ENCODE results near the gene HBG2. TPM values are rescaled to one million over a fixed set of nuclear protein-coding genes. Genes with fewer than 3 reads are reported as not detected.
"Not testable (repeated sequence)": the region's sequence is repeated elsewhere in the genome, so short reads cannot be mapped to it uniquely, and the experiment has no call there.

The HBG2 gene
- total and polyA plus RNA-seq, 4 donors, result 2,225 to 14,331 (median 7,413) TPM

- H3K27ac ChIP-seq (ENCODE audit: low read depth, low read length), result no peak overlapping the region
- H3K4me3 ChIP-seq (ENCODE audit: low read depth, low read length), result no peak overlapping the region
- no CpG with 5 or more reads among the region's 4 CpGs for WGBS (ENCODE audit: insufficient coverage)
- H3K9me3 ChIP-seq (ENCODE audit: control insufficient read depth, insufficient read depth, low read length), result no peaks in the 10 kb centered on the region
- DNase-seq (ENCODE audit: low read depth in 4 of 6, low spot score in 6 of 6), result no peak
- H3K4me1 ChIP-seq (ENCODE audit: control insufficient read depth, insufficient read depth, low read length), result no peaks in the 10 kb centered on the region
- no peaks in the 10 kb centered on the region for H3K27me3 ChIP-seq (ENCODE audit: control insufficient read depth, insufficient read depth, low read length)
- no peaks in the 10 kb centered on the region for H3K36me3 ChIP-seq (ENCODE audit: control insufficient read depth, insufficient read depth, low read length)
Measured at GRCh38 chr11:5272395-5273017, 17.9 kb upstream of the HBG2 start.

- Histone ChIP-seq H3K9me3 (ENCODE audit: control insufficient read depth, insufficient read depth, low read length) (no peaks in the 10 kb centered on the region), H3K27ac (ENCODE audit: low read depth, low read length) (no peak within 1 kb of the TSS), H3K4me3 (ENCODE audit: low read depth, low read length) (no peak within 1 kb of the TSS), H3K27me3 (ENCODE audit: control insufficient read depth, insufficient read depth, low read length) (no peaks in the 10 kb centered on the region), H3K4me1 (ENCODE audit: control insufficient read depth, insufficient read depth, low read length) (no peaks in the 10 kb centered on the region), H3K36me3 (ENCODE audit: control insufficient read depth, insufficient read depth, low read length) (no peaks in the 10 kb centered on the region)
- WGBS (ENCODE audit: insufficient coverage), result 47% methylated on average over 3 of the region's 4 CpGs
- DNase-seq (ENCODE audit: low read depth in 4 of 6, low spot score in 6 of 6), result no peak
Measured at GRCh38 chr11:5269715-5270147, 15.2 kb upstream of the HBG2 start, which contains the start of gene HBE1. HBE1 (minus strand) TSS chr11:5269945; CDS start chr11:5269890, 55 bp downstream.

GRCh38 chr11:5267033-5267563 lies 12.5 kb upstream of the HBG2 start:
- DNase-seq (ENCODE audit: low read depth in 4 of 6, low spot score in 6 of 6), result no peak
- Histone ChIP-seq H3K4me1 (ENCODE audit: control insufficient read depth, insufficient read depth, low read length) (no peaks in the 10 kb centered on the region), H3K27me3 (ENCODE audit: control insufficient read depth, insufficient read depth, low read length) (no peaks in the 10 kb centered on the region), H3K4me3 (ENCODE audit: low read depth, low read length) (no peak overlapping the region), H3K9me3 (ENCODE audit: control insufficient read depth, insufficient read depth, low read length) (no peaks in the 10 kb centered on the region), H3K36me3 (ENCODE audit: control insufficient read depth, insufficient read depth, low read length) (no peaks in the 10 kb centered on the region), H3K27ac (ENCODE audit: low read depth, low read length) (no peak overlapping the region)
- 97% methylated on average over 2 of the region's 2 CpGs for WGBS (ENCODE audit: insufficient coverage)

- H3K9me3 ChIP-seq (ENCODE audit: control insufficient read depth, insufficient read depth, low read length), result no peaks in the 10 kb centered on the region
- H3K36me3 ChIP-seq (ENCODE audit: control insufficient read depth, insufficient read depth, low read length), result no peaks in the 10 kb centered on the region
- DNase-seq (ENCODE audit: low read depth in 4 of 6, low spot score in 6 of 6), result no peak
- H3K4me1 ChIP-seq (ENCODE audit: control insufficient read depth, insufficient read depth, low read length), result no peaks in the 10 kb centered on the region
- H3K4me3 ChIP-seq (ENCODE audit: low read depth, low read length), result no peak overlapping the region
- no peaks in the 10 kb centered on the region for H3K27me3 ChIP-seq (ENCODE audit: control insufficient read depth, insufficient read depth, low read length)
- no peak overlapping the region for H3K27ac ChIP-seq (ENCODE audit: low read depth, low read length)
Measured at GRCh38 chr11:5266609-5267008, 12.0 kb upstream of the HBG2 start.

GRCh38 chr11:5265832-5266231 lies 11.3 kb upstream of the HBG2 start:
- Histone ChIP-seq H3K36me3 (ENCODE audit: control insufficient read depth, insufficient read depth, low read length) (no peaks in the 10 kb centered on the region), H3K4me1 (ENCODE audit: control insufficient read depth, insufficient read depth, low read length) (no peaks in the 10 kb centered on the region), H3K27me3 (ENCODE audit: control insufficient read depth, insufficient read depth, low read length) (no peaks in the 10 kb centered on the region), H3K27ac (ENCODE audit: low read depth, low read length) (no peak overlapping the region), H3K4me3 (ENCODE audit: low read depth, low read length) (no peak overlapping the region), H3K9me3 (ENCODE audit: control insufficient read depth, insufficient read depth, low read length) (no peaks in the 10 kb centered on the region)
- no peak for DNase-seq (ENCODE audit: low read depth in 4 of 6, low spot score in 6 of 6)
- WGBS (ENCODE audit: insufficient coverage), result no CpG with 5 or more reads among the region's 2 CpGs

- Histone ChIP-seq H3K36me3 (ENCODE audit: control insufficient read depth, insufficient read depth, low read length) (no peaks in the 10 kb centered on the region), H3K27ac (ENCODE audit: low read depth, low read length) (no peak overlapping the region), H3K4me1 (ENCODE audit: control insufficient read depth, insufficient read depth, low read length) (no peaks in the 10 kb centered on the region), H3K27me3 (ENCODE audit: control insufficient read depth, insufficient read depth, low read length) (no peaks in the 10 kb centered on the region), H3K9me3 (ENCODE audit: control insufficient read depth, insufficient read depth, low read length) (no peaks in the 10 kb centered on the region), H3K4me3 (ENCODE audit: low read depth, low read length) (no peak overlapping the region)
- whole genome bisulfite sequencing (ENCODE audit: insufficient coverage), result 71% methylated on average over 6 of the region's 7 CpGs
- DNase-seq (ENCODE audit: low read depth in 4 of 6, low spot score in 6 of 6), result no peak
Measured at GRCh38 chr11:5258543-5259262, 4.1 kb upstream of the HBG2 start.

- Histone ChIP-seq H3K27me3 (ENCODE audit: control insufficient read depth, insufficient read depth, low read length) (no peaks in the 10 kb centered on the region), H3K4me1 (ENCODE audit: control insufficient read depth, insufficient read depth, low read length) (no peaks in the 10 kb centered on the region), H3K4me3 (ENCODE audit: low read depth, low read length) (no peak overlapping the region), H3K36me3 (ENCODE audit: control insufficient read depth, insufficient read depth, low read length) (no peaks in the 10 kb centered on the region), H3K9me3 (ENCODE audit: control insufficient read depth, insufficient read depth, low read length) (no peaks in the 10 kb centered on the region), H3K27ac (ENCODE audit: low read depth, low read length) (no peak overlapping the region)
- 0% methylated on average over 1 of the region's 2 CpGs for WGBS (ENCODE audit: insufficient coverage)
- peak in 1 of 6 donors; percentile 25 for DNase-seq (ENCODE audit: low read depth in 4 of 6, low spot score in 6 of 6)
Measured at GRCh38 chr11:5257296-5257695, 2.7 kb upstream of the HBG2 start.

GRCh38 chr11:5254023-5254422 lies 558 bp downstream of the HBG2 start:
- H3K4me3 ChIP-seq (ENCODE audit: low read depth, low read length); H3K9me3 ChIP-seq (ENCODE audit: control insufficient read depth, insufficient read depth, low read length); H3K4me1 ChIP-seq (ENCODE audit: control insufficient read depth, insufficient read depth, low read length); DNase-seq (ENCODE audit: low read depth in 4 of 6, low spot score in 6 of 6); H3K27ac ChIP-seq (ENCODE audit: low read depth, low read length); H3K27me3 ChIP-seq (ENCODE audit: control insufficient read depth, insufficient read depth, low read length); H3K36me3 ChIP-seq (ENCODE audit: control insufficient read depth, insufficient read depth, low read length): not testable (repeated sequence)
- WGBS (ENCODE audit: insufficient coverage), result 20% methylated on average over 1 of the region's 2 CpGs

- not testable (repeated sequence) for DNase-seq (ENCODE audit: low read depth in 4 of 6, low spot score in 6 of 6); H3K4me1 ChIP-seq (ENCODE audit: control insufficient read depth, insufficient read depth, low read length); H3K4me3 ChIP-seq (ENCODE audit: low read depth, low read length); H3K27ac ChIP-seq (ENCODE audit: low read depth, low read length); H3K27me3 ChIP-seq (ENCODE audit: control insufficient read depth, insufficient read depth, low read length); H3K36me3 ChIP-seq (ENCODE audit: control insufficient read depth, insufficient read depth, low read length); H3K9me3 ChIP-seq (ENCODE audit: control insufficient read depth, insufficient read depth, low read length)
- no CpG with 5 or more reads among the region's 5 CpGs for WGBS (ENCODE audit: insufficient coverage)
Measured at GRCh38 chr11:5253440-5253839, 1.1 kb downstream of the HBG2 start.

GRCh38 chr11:5252919-5253265 lies 1.7 kb downstream of the HBG2 start:
- Histone ChIP-seq H3K27me3 (ENCODE audit: control insufficient read depth, insufficient read depth, low read length) (no peaks in the 10 kb centered on the region), H3K4me3 (ENCODE audit: low read depth, low read length) (no peak overlapping the region), H3K36me3 (ENCODE audit: control insufficient read depth, insufficient read depth, low read length) (no peaks in the 10 kb centered on the region), H3K27ac (ENCODE audit: low read depth, low read length) (no peak overlapping the region), H3K9me3 (ENCODE audit: control insufficient read depth, insufficient read depth, low read length) (no peaks in the 10 kb centered on the region), H3K4me1 (ENCODE audit: control insufficient read depth, insufficient read depth, low read length) (no peaks in the 10 kb centered on the region)
- no CpG with 5 or more reads among the region's 1 CpG for WGBS (ENCODE audit: insufficient coverage)
- DNase-seq (ENCODE audit: low read depth in 4 of 6, low spot score in 6 of 6), result no peak
